Right lobe of liver (tissue), 6 donors: ENCODE measurements around the gene RMDN2. TPM values are rescaled to one million over a fixed set of nuclear protein-coding genes. Genes with fewer than 3 reads are reported as not detected.
"Not testable (repeated sequence)": the region's sequence is repeated elsewhere in the genome, so short reads cannot be mapped to it uniquely, and the experiment has no call there.

ENCODE experiments used
- ATAC-seq, 4 donors: fragments of 200-7000 bp; cut with Tn5 transposase; one replicate each; pipeline ENCODE4 v1.9.1; 2020; ENCODE audit warnings: mild to moderate bottlenecking in 4 of 4, moderate library complexity in 4 of 4
- DNase-seq, 3 donors: peaks; one replicate each; pipeline ENCODE4 v3.0.0-alpha.2; 2020
- H3K27ac ChIP-seq, 3 donors: fragments of 200-600 bp; one replicate each; pipeline ENCODE4 v1.8.0; 2022
- H3K27me3 ChIP-seq, 2 donors: fragments of 200-600 bp; one replicate each; pipeline ENCODE4 v1.8.0; 2022
- H3K36me3 ChIP-seq, 4 donors: fragments of 200-600 bp; sonication (generic) in 1 of 4; one replicate each; pipeline versions ENCODE4 v1.5.1 to v1.8.0; 2017 to 2022; ENCODE audit warnings: control low read depth in 1 of 4
- H3K4me1 ChIP-seq, 4 donors: fragments of 200-600 bp; sonication (generic) in 1 of 4; one replicate each; pipeline versions ENCODE4 v1.5.1 to v1.8.0; 2017 to 2022; ENCODE audit warnings: control low read depth in 1 of 4
- H3K4me3 ChIP-seq, 3 donors: fragments of 200-600 bp; one replicate each; pipeline ENCODE4 v1.8.0; 2022
- H3K9me3 ChIP-seq, 4 donors: fragments of 200-600 bp; sonication (generic) in 1 of 4; one replicate each; pipeline versions ENCODE4 v1.5.1 to v1.8.0; 2017 to 2022; ENCODE audit warnings: control low read depth in 1 of 4
- POLR2A ChIP-seq: fragments of 450-650 bp; IDR thresholded peaks from one replicate; pipeline ENCODE4 v1.6.1; 2017; ENCODE audit warnings: antibody characterized with exemption, mild to moderate bottlenecking
- WGBS: methylation state at CpG from one replicate; pipeline ENCODE4 v1.1.6; 2018; ENCODE audit warnings: low coverage, low lambda C conversion rate; ENCODE audit not compliant: insufficient coverage; ENCODE audit errors: missing lambda C conversion rate; 5-methylcytosine and 5-hydroxymethylcytosine counted together
- intact Hi-C, 2 donors: fragments of 100-400 bp; cut with DNase I; formaldehyde crosslinking; loops; one replicate each; pipeline versions ENCODE4 v1.11.2 to v1.14.1; 2022
- total RNA-seq, 6 experiments: library from RNA; depleted of rRNA in 2 of 6; stranded (reverse); fragments of >200 nt in 2 of 6; fragmentation: NEBNext Ultra II Directional in 3 of 6; extraction: Animal tissue kit (Norgen Biotek cat#: 25700) in 3 of 6; gene quantifications; one replicate each; pipeline versions ENCODE4 v1.1.0 to v1.2.4, GENCODE V29; 2016 to 2023
- TF ChIP-seq, protein P1 (sequence below), 4 donors: fragments of 200-600 bp in 3 of 4; fragments of 450-650 bp in 1 of 4; IDR thresholded peaks; one replicate each; pipeline versions ENCODE4 v1.5.1 to v1.8.0; 2016 to 2022; ENCODE audit warnings: antibody characterized with exemption in 4 of 4, mild to moderate bottlenecking in 2 of 4
- donor health status: DM: no; HTN: yes; CAD: no.
- donor health status: DM: no; HTN: no; CAD: no.
- donor health status: DM: no; HTN: no; CAD: no.
- donor health status: DM: no; HTN: yes; CAD: no.
- donor health status: DM: no; HTN: yes; CAD: no.

The RMDN2 gene
- total RNA-seq, 6 experiments from 2014 or later: 8.8 to 18.5 (median 15.7) TPM

DNA sequence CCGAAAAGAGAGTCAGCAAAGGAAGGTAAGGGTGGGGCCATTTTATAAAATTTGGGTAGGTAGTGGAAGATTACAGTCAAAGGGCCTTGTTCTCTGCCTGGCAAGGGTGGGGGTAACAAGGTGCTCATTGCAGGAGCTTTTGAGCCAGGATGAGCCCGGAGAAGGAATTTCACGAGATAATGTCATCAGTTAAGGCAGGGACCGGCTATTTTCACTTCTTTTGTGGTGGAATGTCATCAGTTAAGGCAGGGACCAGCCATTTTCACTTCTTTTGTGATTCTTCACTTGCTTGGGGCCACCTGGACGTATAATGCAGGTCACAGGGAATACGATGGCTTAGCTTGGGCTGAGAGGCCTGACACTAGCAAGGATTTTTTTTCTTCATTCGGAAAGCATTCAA, 92.7 kb downstream of the RMDN2 start:
- no peak for TF ChIP-seq POLR2A
- TF ChIP-seq, protein P1, sequence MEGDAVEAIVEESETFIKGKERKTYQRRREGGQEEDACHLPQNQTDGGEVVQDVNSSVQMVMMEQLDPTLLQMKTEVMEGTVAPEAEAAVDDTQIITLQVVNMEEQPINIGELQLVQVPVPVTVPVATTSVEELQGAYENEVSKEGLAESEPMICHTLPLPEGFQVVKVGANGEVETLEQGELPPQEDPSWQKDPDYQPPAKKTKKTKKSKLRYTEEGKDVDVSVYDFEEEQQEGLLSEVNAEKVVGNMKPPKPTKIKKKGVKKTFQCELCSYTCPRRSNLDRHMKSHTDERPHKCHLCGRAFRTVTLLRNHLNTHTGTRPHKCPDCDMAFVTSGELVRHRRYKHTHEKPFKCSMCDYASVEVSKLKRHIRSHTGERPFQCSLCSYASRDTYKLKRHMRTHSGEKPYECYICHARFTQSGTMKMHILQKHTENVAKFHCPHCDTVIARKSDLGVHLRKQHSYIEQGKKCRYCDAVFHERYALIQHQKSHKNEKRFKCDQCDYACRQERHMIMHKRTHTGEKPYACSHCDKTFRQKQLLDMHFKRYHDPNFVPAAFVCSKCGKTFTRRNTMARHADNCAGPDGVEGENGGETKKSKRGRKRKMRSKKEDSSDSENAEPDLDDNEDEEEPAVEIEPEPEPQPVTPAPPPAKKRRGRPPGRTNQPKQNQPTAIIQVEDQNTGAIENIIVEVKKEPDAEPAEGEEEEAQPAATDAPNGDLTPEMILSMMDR (IDR thresholded peaks at IDR 0.05): no peak
- ATAC-seq (no peak), DNase-seq (no peak)
- 96% methylated on average over 7 of the region's 7 CpGs for WGBS
- Histone ChIP-seq H3K4me3 (no peak overlapping the region), H3K9me3 (no peaks in the 10 kb centered on the region), H3K36me3 (no peaks in the 10 kb centered on the region), H3K4me1 (no peaks in the 10 kb centered on the region), H3K27ac (no peak overlapping the region), H3K27me3 (no peaks in the 10 kb centered on the region)
- intact Hi-C loops: no loop called here

GRCh38 chr2:38020359-38021069, 95.4 kb downstream of the RMDN2 start:
- H3K27me3 ChIP-seq, H3K4me1 ChIP-seq, H3K4me3 ChIP-seq, H3K27ac ChIP-seq, ATAC-seq, H3K9me3 ChIP-seq, H3K36me3 ChIP-seq, intact Hi-C loops, DNase-seq: not testable (repeated sequence)
- 100% methylated on average over 2 of the region's 33 CpGs for WGBS

DNA sequence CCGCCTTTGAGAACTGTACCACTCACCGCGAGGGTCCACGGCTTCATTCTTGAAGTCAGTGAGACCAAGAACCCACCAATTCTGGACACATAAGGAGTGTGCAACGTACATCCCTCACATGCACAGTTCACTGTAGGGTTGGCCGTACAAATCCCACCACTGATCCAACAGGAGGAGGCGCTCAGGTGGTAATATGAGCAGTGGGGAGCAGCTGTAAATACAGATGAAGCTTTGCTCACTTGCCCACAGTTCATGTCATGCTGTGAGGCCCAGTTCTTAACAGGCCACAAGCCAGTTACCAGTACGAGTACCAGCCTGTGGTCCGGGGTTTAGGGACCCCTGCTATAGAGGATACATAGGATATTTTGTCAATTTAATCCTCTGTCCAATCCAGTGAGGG, 96.5 kb downstream of the RMDN2 start:
- DNase-seq: no peak
- Histone ChIP-seq H3K36me3 (no peaks in the 10 kb centered on the region), H3K9me3 (no peaks in the 10 kb centered on the region), H3K4me3 (no peak overlapping the region), H3K27ac (no peak overlapping the region), H3K4me1 (no peaks in the 10 kb centered on the region), H3K27me3 (no peaks in the 10 kb centered on the region)
- TF ChIP-seq, protein P1 (IDR thresholded peaks at IDR 0.05): no peak
- TF ChIP-seq POLR2A: no peak
- ATAC-seq: no peak
- WGBS: 87% methylated on average over 3 of the region's 9 CpGs
- intact Hi-C loops: no loop called here

GRCh38 chr2:38026846-38027245, 101.8 kb downstream of the RMDN2 start:
- no peak overlapping the region for H3K27ac ChIP-seq
- H3K36me3 ChIP-seq: no peaks in the 10 kb centered on the region
- no peaks in the 10 kb centered on the region for H3K9me3 ChIP-seq
- no peaks in the 10 kb centered on the region for H3K4me1 ChIP-seq
- 68% methylated on average over 2 of the region's 2 CpGs for WGBS
- no peaks in the 10 kb centered on the region for H3K27me3 ChIP-seq
- no peak overlapping the region for H3K4me3 ChIP-seq
- no peak for TF ChIP-seq POLR2A
- TF ChIP-seq, protein P1 (IDR thresholded peaks at IDR 0.05): no peak
- ATAC-seq: no peak
- intact Hi-C loops: no loop called here
- DNase-seq: no peak

DNA sequence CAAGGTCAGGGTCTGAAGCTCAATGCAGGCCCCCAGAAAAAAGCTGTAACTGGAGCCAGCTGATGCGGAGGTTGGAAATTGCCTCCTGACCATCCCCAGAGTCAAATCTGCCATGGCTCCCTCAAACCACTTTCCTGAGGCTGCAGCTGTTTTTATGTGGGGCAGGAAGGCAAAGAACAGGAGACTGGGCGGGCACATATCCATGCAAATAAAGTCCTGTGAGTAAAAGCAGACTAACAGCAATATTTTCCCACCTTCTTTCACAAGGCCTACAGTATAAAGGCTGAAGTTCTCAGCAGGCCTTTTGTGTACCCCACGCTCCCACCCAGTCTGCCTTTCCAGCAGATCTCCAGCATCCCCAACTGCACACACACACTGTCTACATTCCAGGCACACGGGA, 103.7 kb downstream of the RMDN2 start:
- H3K4me1 ChIP-seq: no peaks in the 10 kb centered on the region
- ATAC-seq: no peak
- WGBS: 100% methylated on average over 2 of the region's 4 CpGs

More for the DNA sequence above, 103.7 kb downstream of the RMDN2 start:
- intact Hi-C loops: no loop called here
- Histone ChIP-seq H3K4me3 (no peak overlapping the region), H3K27ac (no peak overlapping the region), H3K36me3 (no peaks in the 10 kb centered on the region), H3K27me3 (no peaks in the 10 kb centered on the region), H3K9me3 (no peaks in the 10 kb centered on the region)
- DNase-seq: no peak
- no peak for TF ChIP-seq POLR2A
- TF ChIP-seq, protein P1 (IDR thresholded peaks at IDR 0.05): no peak
